Effector CD4-positive, alpha-beta T cell (primary cell): ENCODE data around the gene RRP9.
"Not testable (repeated sequence)": the region's sequence is repeated elsewhere in the genome, so short reads cannot be mapped to it uniquely, and the experiment has no call there.

ENCODE experiments used
- DNase-seq: peaks from one replicate; pipeline ENCODE4 v3.0.0-alpha.2; 2020
- total RNA-seq: gene quantifications from one replicate; lab custom pipeline; 2026; lab: John Stamatoyannopoulos, UW

Gene RRP9
- 17.4 reads per million, percentile 44 among the genes with 10 or more reads in this experiment for total RNA-seq

- DNase-seq = peak; percentile 99
Measured at GRCh38 chr3:51941798-51942602, at the start of gene RRP9, which contains the start of gene PARP3. RRP9 (minus strand) TSS chr3:51941904; CDS start chr3:51941867, 37 bp downstream. PARP3 (plus strand) TSS chr3:51942363; CDS start chr3:51943356, 993 bp downstream.

GRCh38 chr3:51990501-51990971, 48.8 kb upstream of the RRP9 start:
- not testable (repeated sequence) for DNase-seq

- DNase-seq = no peak
Measured at GRCh38 chr3:51988286-51989146, 46.8 kb upstream of the RRP9 start.

GRCh38 chr3:51987568-51987967, 45.9 kb upstream of the RRP9 start:
- DNase-seq = no peak

- DNase-seq = no peak
Measured at GRCh38 chr3:51986010-51986947, 44.6 kb upstream of the RRP9 start.

- no peak for DNase-seq
Measured at GRCh38 chr3:51985063-51985462, 43.4 kb upstream of the RRP9 start.

- no peak for DNase-seq
Measured at GRCh38 chr3:51984269-51984647, 42.6 kb upstream of the RRP9 start.

GRCh38 chr3:51983578-51984268, 42.0 kb upstream of the RRP9 start:
- DNase-seq = no peak

GRCh38 chr3:51982838-51983577, 41.3 kb upstream of the RRP9 start, which contains the start of gene ACY1:
ACY1 (plus strand) TSS chr3:51983535; CDS start chr3:51984065, 530 bp downstream.
- peak; percentile 69 for DNase-seq

GRCh38 chr3:51982352-51982837, 40.7 kb upstream of the RRP9 start:
- DNase-seq = no peak

- no peak for DNase-seq
Measured at GRCh38 chr3:51980253-51980652, 38.5 kb upstream of the RRP9 start.

- DNase-seq = no peak
Measured at GRCh38 chr3:51978143-51978502, 36.4 kb upstream of the RRP9 start.

GRCh38 chr3:51977446-51978142, 35.9 kb upstream of the RRP9 start:
- DNase-seq = no peak

- DNase-seq = peak; percentile 19
Measured at GRCh38 chr3:51975852-51976549, 34.3 kb upstream of the RRP9 start.

GRCh38 chr3:51974963-51975851, 33.5 kb upstream of the RRP9 start, which contains the start of gene ABHD14A:
ABHD14A (plus strand) TSS chr3:51975064; CDS start chr3:51975136, 72 bp downstream.
- DNase-seq = peak; percentile 64

- no peak for DNase-seq
Measured at GRCh38 chr3:51974277-51974962, 32.7 kb upstream of the RRP9 start.

GRCh38 chr3:51971350-51971749, 29.6 kb upstream of the RRP9 start:
- DNase-seq = no peak
